Endothelial cell of umbilical vein (primary cell): ENCODE data around the gene SLF2. TPM values are rescaled to one million over a fixed set of nuclear protein-coding genes. Genes with fewer than 3 reads are reported as not detected.

Source experiments
- BruUV-seq: library from RNA; stranded (reverse); fragments of 400-500 nt; replicated peaks from 2 replicates; lab custom pipeline; 2021; lab: Mats Ljungman, UMichigan
- CTCF ChIA-PET: fragments of 300-600, 350-600 bp; sonication (Branson Sonifier 250); formaldehyde crosslinking; loops from one replicate; lab custom pipeline; 2021; ENCODE audit warnings: antibody characterized with exemption, inconsistent platforms; lab: Charles Lee
- POLR2A ChIA-PET: fragments of 300-600, 350-600 bp; sonication (Branson Sonifier 250); formaldehyde crosslinking; loops from one replicate; lab custom pipeline; 2021; ENCODE audit warnings: antibody characterized with exemption, inconsistent platforms; lab: Charles Lee
- DNase-seq: peaks from one replicate; pipeline ENCODE4 v3.0.0-alpha.2; 2011; ENCODE audit warnings: low read depth, low spot score
- FAIRE-seq: peaks from 2 replicates; lab custom pipeline; 2011; peaks lifted over from hg19 to GRCh38; lab: Jason Lieb, UNC
- H2AFZ ChIP-seq: 2 replicates; pipeline ENCODE4 v1.6.0; 2012; ENCODE audit warnings: low read depth, low read length, control low read depth, inconsistent platforms
- H3K27ac ChIP-seq: 2 replicates; pipeline ENCODE4 v1.5.1; 2011; ENCODE audit warnings: low read depth, mild to moderate bottlenecking, control low read depth, low read length, moderate library complexity; ENCODE audit not compliant: insufficient read depth
- H3K27me3 ChIP-seq, 2 experiments: 2 replicates each; pipeline versions ENCODE4 v1.6.0 to v1.6.1; 2011; ENCODE audit warnings: low read length in 2 of 2, mixed read lengths in 1 of 2; ENCODE audit not compliant: control insufficient read depth in 2 of 2, insufficient read depth in 2 of 2
- H3K36me3 ChIP-seq, 2 experiments: 2 replicates in 1 of 2; 3 replicates in 1 of 2; pipeline ENCODE4 v1.5.1; 2011; ENCODE audit warnings: low read length in 2 of 2, mild to moderate bottlenecking in 1 of 2, moderate library complexity in 1 of 2; ENCODE audit not compliant: control insufficient read depth in 2 of 2, insufficient read depth in 2 of 2; ENCODE audit errors: extremely low read depth in 1 of 2
- H3K4me1 ChIP-seq: 3 replicates; pipeline ENCODE4 v1.5.1; 2011; ENCODE audit warnings: mild to moderate bottlenecking, low read length; ENCODE audit not compliant: control insufficient read depth, insufficient read depth; ENCODE audit errors: extremely low read depth
- H3K4me2 ChIP-seq: 2 replicates; pipeline ENCODE4 v1.6.1; 2011; ENCODE audit warnings: low read length, control low read depth, mixed read lengths; ENCODE audit not compliant: insufficient read depth
- H3K4me3 ChIP-seq, 3 experiments: fragments of 200-600 bp in 1 of 3; sonication (generic), shearing (Covaris generic) in 1 of 3; replicated peaks in 1 of 3; 2 replicates each; pipeline ENCODE4 v1.5.1; 2011 to 2016; ENCODE audit warnings: control low read depth in 3 of 3, low read length in 3 of 3, mild to moderate bottlenecking in 2 of 3, inconsistent platforms in 1 of 3, low read depth in 1 of 3, moderate library complexity in 1 of 3; ENCODE audit not compliant: insufficient read depth in 1 of 3
- H3K79me2 ChIP-seq: 2 replicates; pipeline ENCODE4 v1.6.0; 2012; ENCODE audit warnings: low read length, inconsistent platforms; ENCODE audit not compliant: control insufficient read depth, insufficient read depth
- H3K9ac ChIP-seq: replicated peaks from 2 replicates; pipeline ENCODE3; 2011; ENCODE audit warnings: low read length, control low read depth; ENCODE audit not compliant: insufficient read depth; ENCODE audit errors: extremely low read depth
- H3K9me1 ChIP-seq: replicated peaks from 3 replicates; pipeline ENCODE4 v1.6.0; 2011; ENCODE audit warnings: mild to moderate bottlenecking, low read length; ENCODE audit not compliant: control insufficient read depth, insufficient read depth; ENCODE audit errors: extremely low read depth
- H3K9me3 ChIP-seq: replicated peaks from 2 replicates; pipeline ENCODE4 v1.5.1; 2012; ENCODE audit warnings: low read length, inconsistent platforms; ENCODE audit not compliant: control insufficient read depth, insufficient read depth
- H4K20me1 ChIP-seq: replicated peaks from 2 replicates; pipeline ENCODE3; 2011; ENCODE audit warnings: mild to moderate bottlenecking, low read length; ENCODE audit not compliant: control insufficient read depth, insufficient read depth; ENCODE audit errors: extremely low read depth
- EZH2 ChIP-seq: IDR thresholded peaks from 2 replicates; pipeline ENCODE4 v1.6.1; 2012; ENCODE audit warnings: borderline replicate concordance, low read depth, mild to moderate bottlenecking, moderate library complexity, low read length, inconsistent platforms; ENCODE audit not compliant: severe bottlenecking
- FOS ChIP-seq: IDR thresholded peaks from 2 replicates; pipeline ENCODE4 v1.6.1; 2011; ENCODE audit warnings: mild to moderate bottlenecking, low read length, moderate library complexity, borderline replicate concordance; ENCODE audit not compliant: insufficient read depth
- GATA2 ChIP-seq: IDR thresholded peaks from 2 replicates; pipeline ENCODE4 v1.7.0; 2011; ENCODE audit warnings: low read depth, mild to moderate bottlenecking, moderate library complexity, mixed read lengths, low read length; ENCODE audit not compliant: insufficient read length, insufficient read depth
- JUN ChIP-seq: IDR thresholded peaks from 2 replicates; pipeline ENCODE4 v1.6.1; 2011; ENCODE audit warnings: borderline replicate concordance, low read depth; ENCODE audit not compliant: insufficient read length, insufficient read depth
- MYC ChIP-seq: IDR thresholded peaks from one replicate; pipeline ENCODE4 v1.6.1; 2011; ENCODE audit warnings: mild to moderate bottlenecking, low read depth, low read length
- POLR2A ChIP-seq: IDR thresholded peaks from 2 replicates; pipeline ENCODE4 v1.6.1; 2012; ENCODE audit warnings: low read depth, mild to moderate bottlenecking, control low read depth, low read length
- POLR2AphosphoS5 ChIP-seq: IDR thresholded peaks from 2 replicates; pipeline ENCODE4 v1.6.1; 2012; ENCODE audit warnings: low read depth, mild to moderate bottlenecking, control low read depth, low read length, moderate library complexity; ENCODE audit not compliant: insufficient read depth
- dilution Hi-C: fragments of 300-500 bp; cut with MboI; formaldehyde crosslinking; loops from one replicate; pipeline ENCODE4 v1.15.0; 2019; ENCODE audit warnings: low sequenced_read_pairs; ENCODE audit not compliant: extremely low pct_ligation_motif_present
- intact Hi-C: fragments of 100-400 bp; cut with micrococcal nuclease; formaldehyde crosslinking; loops from one replicate; pipeline ENCODE4 v1.10.0; 2022
- polyA plus RNA-seq, 4 experiments: library from polyadenylated mRNA; depleted of rRNA in 3 of 4; stranded (reverse) in 3 of 4; unstranded in 1 of 4; fragments of >200 nt; gene quantifications; 2 replicates each; pipeline versions ENCODE4 v1.2.1 to v1.2.3, GENCODE V29; 2011 to 2012; ENCODE audit warnings: missing spikeins in 1 of 4
- total RNA-seq: library from RNA; stranded (reverse); gene quantifications from 2 replicates; pipeline ENCODE4 v1.2.3, GENCODE V29; 2021
- TF ChIP-seq, protein P1 (sequence below): IDR thresholded peaks from 2 replicates; pipeline ENCODE4 v1.6.1; 2011; ENCODE audit not compliant: insufficient read depth, insufficient read length
- TF ChIP-seq, protein P2 (sequence below), 2 donors: IDR thresholded peaks; 1 replicate in 1 of 2; 2 replicates in 1 of 2; pipeline ENCODE4 v1.5.1; 2011; ENCODE audit warnings: low read length in 2 of 2, mild to moderate bottlenecking in 2 of 2, moderate library complexity in 2 of 2, control low read depth in 1 of 2, inconsistent platforms in 1 of 2, low read depth in 1 of 2; ENCODE audit not compliant: insufficient read depth in 1 of 2; ENCODE audit errors: extremely low read depth in 1 of 2

Gene SLF2
- total and polyA plus RNA-seq, 2 donors (not counting 3 experiments of a cell fraction or from before 2014, with no cell fraction given) = 7.5 to 35.5 TPM

DNA sequence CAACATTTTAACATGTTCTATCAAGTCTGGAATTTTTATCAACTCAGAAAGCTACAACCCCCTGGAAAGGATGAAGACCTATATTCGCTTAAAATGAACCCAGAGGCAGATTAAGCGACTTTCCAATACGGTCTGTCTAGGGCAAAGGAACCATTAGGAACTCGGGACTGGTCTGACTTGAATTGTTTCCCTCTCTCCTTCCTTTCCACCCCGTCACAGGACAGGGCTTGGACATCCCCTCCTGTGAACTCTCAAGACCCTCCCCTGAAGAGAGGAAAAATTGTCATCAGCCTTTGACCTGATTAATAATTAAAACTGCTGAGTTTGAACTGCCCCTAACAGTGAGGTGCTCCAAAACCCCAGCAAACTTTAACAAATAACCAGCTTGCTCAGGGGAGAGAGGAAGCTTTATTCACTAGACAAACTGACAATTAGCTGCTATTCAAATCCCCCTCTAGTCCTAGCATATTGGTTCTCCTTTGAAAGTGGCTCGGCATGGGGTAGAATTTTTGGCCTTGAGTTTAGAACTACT is 22.6 kb upstream of the SLF2 start:
- peak; percentile 21 for FAIRE-seq
- ChIA-PET CTCF (interaction anchor here (0.7 kb wide), 1 partner anchor 15 kb away, joined by 3 read pairs; no protein-coding TSS in a partner anchor), POLR2A (no interaction called here)
- no peaks in the 10 kb centered on the region for H3K9me3 ChIP-seq
- H3K4me2 ChIP-seq = peak overlapping the region; percentile 46
- H3K27ac ChIP-seq = peak overlapping the region; percentile 86
- no peaks in the 10 kb centered on the region for H3K36me3 ChIP-seq
- intact Hi-C loops = loop anchor here (1.0 kb wide), 1 partner anchor 22 kb away; the partner anchor contains the start of gene SLF2
- TF ChIP-seq EZH2 = no peak
- TF ChIP-seq GATA2 = no peak
- no peak for TF ChIP-seq FOS
- TF ChIP-seq, protein P1, sequence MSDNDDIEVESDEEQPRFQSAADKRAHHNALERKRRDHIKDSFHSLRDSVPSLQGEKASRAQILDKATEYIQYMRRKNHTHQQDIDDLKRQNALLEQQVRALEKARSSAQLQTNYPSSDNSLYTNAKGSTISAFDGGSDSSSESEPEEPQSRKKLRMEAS = no peak
- TF ChIP-seq POLR2A = no peak
- TF ChIP-seq POLR2AphosphoS5 = no peak
- TF ChIP-seq, protein P2, sequence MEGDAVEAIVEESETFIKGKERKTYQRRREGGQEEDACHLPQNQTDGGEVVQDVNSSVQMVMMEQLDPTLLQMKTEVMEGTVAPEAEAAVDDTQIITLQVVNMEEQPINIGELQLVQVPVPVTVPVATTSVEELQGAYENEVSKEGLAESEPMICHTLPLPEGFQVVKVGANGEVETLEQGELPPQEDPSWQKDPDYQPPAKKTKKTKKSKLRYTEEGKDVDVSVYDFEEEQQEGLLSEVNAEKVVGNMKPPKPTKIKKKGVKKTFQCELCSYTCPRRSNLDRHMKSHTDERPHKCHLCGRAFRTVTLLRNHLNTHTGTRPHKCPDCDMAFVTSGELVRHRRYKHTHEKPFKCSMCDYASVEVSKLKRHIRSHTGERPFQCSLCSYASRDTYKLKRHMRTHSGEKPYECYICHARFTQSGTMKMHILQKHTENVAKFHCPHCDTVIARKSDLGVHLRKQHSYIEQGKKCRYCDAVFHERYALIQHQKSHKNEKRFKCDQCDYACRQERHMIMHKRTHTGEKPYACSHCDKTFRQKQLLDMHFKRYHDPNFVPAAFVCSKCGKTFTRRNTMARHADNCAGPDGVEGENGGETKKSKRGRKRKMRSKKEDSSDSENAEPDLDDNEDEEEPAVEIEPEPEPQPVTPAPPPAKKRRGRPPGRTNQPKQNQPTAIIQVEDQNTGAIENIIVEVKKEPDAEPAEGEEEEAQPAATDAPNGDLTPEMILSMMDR (IDR thresholded peaks at IDR 0.05; ENCODE audit: extremely low read depth in 1 of 2, insufficient read depth in 1 of 2, low read depth in 1 of 2, low read length in 2 of 2) = no peak
- TF ChIP-seq JUN = no peak
- no peak for TF ChIP-seq MYC
- dilution Hi-C loops = no loop called here
- no TSS peak for BruUV-seq
- peak overlapping the region; percentile 74 for H2AFZ ChIP-seq
- DNase-seq = no peak
- H3K27me3 ChIP-seq = peaks cover 11 to 28% of the 10 kb centered on the region in 2 experiments
- H3K9ac ChIP-seq = peak overlapping the region; percentile 53
- H4K20me1 ChIP-seq = no peaks in the 10 kb centered on the region
- H3K4me3 ChIP-seq = no peak overlapping the region
- H3K79me2 ChIP-seq = no peaks in the 10 kb centered on the region
- peaks cover 16% of the 10 kb centered on the region for H3K4me1 ChIP-seq
- no peaks in the 10 kb centered on the region for H3K9me1 ChIP-seq
